ENCODE data around the gene CLEC16A.

The CLEC16A gene

DNA sequence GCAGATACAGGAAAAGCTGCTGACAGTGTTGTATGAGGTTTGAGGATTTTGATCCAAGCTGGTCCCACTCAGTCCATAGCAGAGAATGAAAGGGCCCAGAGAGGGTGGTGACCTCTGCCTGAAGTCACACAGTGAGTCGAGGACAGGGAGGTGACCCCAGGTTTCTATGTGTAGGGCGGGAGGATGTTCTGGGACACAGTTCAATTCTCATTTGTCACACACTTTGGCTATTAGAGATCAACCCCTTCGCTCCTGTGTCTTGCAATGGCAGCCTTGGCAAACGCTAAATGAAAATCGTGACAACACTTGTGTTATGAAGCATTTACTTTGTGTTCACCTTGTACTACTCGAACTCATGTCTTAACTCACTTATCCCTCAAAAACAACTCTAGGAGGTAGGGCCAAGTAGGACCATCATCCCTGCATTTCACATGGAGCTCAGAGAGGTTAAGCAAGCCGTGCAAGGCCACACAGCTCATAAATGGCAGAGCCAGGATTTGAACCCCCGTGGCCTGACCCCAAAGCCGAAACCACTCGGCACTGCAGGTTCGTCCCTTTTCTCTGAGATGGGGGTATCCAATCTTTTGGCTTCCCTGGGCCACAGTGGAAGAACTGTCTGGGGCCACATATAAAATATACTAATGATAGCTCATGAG lies 12.3 kb upstream of the CLEC16A start:
- no peak for DNase-seq (ENCODE audit: low read depth)
- TF ChIP-seq, protein P1, sequence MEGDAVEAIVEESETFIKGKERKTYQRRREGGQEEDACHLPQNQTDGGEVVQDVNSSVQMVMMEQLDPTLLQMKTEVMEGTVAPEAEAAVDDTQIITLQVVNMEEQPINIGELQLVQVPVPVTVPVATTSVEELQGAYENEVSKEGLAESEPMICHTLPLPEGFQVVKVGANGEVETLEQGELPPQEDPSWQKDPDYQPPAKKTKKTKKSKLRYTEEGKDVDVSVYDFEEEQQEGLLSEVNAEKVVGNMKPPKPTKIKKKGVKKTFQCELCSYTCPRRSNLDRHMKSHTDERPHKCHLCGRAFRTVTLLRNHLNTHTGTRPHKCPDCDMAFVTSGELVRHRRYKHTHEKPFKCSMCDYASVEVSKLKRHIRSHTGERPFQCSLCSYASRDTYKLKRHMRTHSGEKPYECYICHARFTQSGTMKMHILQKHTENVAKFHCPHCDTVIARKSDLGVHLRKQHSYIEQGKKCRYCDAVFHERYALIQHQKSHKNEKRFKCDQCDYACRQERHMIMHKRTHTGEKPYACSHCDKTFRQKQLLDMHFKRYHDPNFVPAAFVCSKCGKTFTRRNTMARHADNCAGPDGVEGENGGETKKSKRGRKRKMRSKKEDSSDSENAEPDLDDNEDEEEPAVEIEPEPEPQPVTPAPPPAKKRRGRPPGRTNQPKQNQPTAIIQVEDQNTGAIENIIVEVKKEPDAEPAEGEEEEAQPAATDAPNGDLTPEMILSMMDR (IDR thresholded peaks at IDR 0.05; ENCODE audit: low read depth, low read length, missing control alignments): no peak
- H3K4me3 ChIP-seq (ENCODE audit: low read depth, low read length): no peak overlapping the region

DNA sequence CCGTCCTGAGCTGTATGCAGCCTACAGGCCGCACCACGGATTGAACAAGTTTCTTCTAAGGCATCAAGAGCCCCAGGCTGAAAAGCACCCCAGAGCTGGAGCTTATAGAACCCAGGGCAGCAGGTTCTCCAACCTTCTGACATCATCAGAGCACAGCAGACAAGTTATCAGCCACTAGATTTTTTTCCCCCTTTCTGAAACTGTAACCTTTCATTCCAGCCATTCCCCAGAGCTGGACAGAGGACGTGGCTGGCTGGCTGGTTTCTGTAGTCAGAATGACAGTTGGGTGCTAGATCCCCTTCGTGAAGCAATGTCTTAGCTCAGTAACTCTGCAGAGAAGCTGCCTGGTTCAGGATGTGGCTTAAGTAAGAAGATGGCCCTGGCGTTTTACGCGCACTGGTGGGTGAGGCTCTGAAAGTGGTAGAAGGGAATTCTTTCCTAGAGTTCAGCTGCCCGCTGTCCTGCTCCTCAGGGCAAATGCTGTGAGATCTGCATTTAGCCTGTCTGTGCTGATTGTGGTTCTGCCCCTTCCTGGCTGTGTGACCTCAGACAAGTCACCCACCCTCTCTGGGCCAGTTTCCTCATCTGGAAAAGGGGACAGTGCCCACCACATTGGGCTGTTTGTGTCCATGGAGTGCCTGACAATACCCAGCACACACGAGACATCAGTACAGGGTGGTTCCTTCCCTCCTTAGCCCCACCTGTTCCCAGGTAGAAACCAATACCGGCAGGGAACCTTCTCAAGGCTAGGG lies 11.2 kb upstream of the CLEC16A start:
- no peak for DNase-seq (ENCODE audit: low read depth)
- TF ChIP-seq, protein P1 (IDR thresholded peaks at IDR 0.05; ENCODE audit: low read depth, low read length, missing control alignments): no peak
- H3K4me3 ChIP-seq (ENCODE audit: low read depth, low read length): no peak overlapping the region

DNA sequence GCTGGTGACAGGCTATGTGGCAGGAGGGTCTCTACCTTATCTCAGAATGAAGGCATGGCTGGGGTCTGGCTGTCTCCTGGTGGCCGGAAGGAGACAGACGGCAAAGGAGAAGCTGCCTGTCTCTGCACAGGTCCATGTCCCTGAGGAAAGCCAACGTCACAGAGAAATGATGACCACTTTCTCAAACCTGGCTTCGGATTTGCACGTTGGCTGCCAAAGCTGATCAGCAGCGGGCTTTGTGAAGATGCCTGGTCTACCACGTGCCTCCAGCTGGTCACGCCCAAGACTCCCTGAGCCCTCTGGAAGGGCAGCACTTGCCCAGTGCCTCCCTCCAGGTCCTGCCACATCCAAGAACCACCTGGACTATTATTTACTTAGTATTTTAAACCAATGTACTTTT lies 10.5 kb upstream of the CLEC16A start:
- no peak for DNase-seq (ENCODE audit: low read depth)
- H3K4me3 ChIP-seq (ENCODE audit: low read depth, low read length): no peak overlapping the region
- TF ChIP-seq, protein P1 (IDR thresholded peaks at IDR 0.05; ENCODE audit: low read depth, low read length, missing control alignments): no peak

DNA sequence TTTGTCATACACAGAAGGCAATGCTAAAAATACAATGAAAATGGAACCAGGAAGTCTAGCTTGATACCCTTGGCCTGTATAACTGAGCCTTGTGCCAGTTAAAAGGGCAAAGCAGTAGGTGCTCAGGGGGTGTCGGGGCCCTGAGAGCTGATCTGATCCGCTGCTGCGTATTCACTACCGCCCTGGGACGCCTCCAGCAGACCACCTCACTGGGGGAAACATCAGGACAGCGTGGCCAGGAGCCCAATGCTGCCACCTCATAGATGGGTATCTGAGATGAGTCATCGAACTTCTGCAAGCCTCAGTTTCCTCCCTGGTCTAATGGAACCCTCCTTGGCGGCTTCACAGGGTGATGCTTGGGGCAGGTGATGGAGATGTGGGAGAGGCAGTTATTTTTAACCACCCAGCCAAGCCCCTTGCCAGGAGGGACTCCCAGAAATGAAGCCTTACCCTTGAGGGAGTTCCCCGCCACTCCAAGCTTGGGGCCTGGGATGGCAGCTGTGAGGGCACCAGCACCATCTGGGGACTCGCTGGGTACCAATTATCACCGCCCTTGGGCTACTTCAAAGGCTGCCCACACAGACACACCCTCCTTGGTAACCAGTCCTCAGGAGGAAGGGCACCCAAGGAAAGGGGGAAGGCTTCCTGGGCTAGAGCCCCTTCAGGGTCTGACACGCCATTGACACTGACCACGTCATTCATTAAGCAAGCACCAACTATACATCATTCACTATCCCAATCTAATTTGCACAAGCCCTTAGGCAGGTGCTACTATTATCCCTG lies 9.8 kb upstream of the CLEC16A start:
- H3K4me3 ChIP-seq (ENCODE audit: low read depth, low read length): no peak overlapping the region
- TF ChIP-seq, protein P1 (IDR thresholded peaks at IDR 0.05; ENCODE audit: low read depth, low read length, missing control alignments): no peak
- DNase-seq (ENCODE audit: low read depth): no peak

DNA sequence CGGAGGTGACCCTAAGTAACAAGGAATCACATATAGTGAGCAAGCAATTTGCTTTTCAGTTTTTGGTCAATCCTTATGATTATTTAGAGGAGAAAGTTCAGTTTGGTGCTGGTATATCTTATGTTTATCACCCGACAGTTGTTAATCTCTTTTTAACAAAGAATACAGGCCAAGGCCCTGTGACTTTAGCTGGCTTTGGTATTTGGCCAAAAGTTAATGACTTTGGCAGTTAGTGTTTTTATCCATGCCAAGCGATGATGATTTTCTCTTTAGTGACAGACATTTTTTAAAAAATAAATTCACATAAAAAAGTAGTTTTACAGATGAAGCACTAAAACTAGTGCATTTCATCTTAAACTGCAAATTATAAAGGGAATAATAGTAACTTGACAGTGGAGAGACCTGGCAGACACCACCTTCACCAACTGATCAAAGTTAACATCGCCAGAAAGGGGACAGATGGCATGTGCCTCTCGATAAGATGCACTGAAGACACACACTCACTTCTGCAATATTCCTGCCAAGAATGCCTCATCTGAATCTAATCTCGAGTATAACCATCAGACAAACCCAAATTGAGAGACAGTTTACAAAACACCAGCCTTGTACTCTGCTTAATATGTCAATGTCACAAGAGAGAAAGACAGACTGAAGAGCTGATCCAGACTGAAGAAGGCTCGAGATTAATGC lies 9.0 kb upstream of the CLEC16A start:
- no peak for DNase-seq (ENCODE audit: low read depth)
- TF ChIP-seq, protein P1 (IDR thresholded peaks at IDR 0.05; ENCODE audit: low read depth, low read length, missing control alignments): no peak
- no peak overlapping the region for H3K4me3 ChIP-seq (ENCODE audit: low read depth, low read length)

DNA sequence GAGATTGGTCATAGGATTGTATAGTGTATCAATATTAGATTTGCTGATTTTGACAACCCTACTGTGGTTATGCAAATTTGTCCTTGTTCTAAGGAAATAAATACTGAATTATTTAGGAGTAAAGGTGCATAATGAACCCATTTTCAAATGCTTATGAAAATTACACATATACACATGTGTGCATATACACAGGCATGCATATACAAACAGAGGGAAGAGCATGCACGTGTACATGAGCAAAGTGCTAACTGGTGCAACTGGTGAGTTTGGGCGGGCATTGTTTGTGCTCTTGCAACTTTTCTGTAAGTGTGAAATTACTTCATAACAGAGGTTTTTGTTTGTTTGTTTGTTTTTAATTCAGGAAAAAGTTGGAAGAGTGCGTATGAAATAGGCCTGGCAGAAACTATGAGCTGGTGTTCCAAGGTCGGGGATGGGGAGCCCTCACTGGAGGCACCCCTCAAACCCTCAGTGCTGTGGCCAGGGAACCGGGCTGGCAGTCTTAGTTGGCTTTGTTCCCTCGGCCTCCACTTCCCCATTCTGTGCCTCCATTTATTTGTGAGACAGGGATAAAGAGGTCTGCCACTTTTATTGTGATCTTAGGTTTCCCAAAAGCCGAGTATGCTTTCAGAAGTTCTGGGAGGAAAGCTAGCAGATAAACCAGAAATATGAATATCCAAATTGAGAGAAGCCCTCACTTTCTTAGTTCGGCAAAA lies 7.9 kb upstream of the CLEC16A start:
- no peak overlapping the region for H3K4me3 ChIP-seq (ENCODE audit: low read depth, low read length)
- TF ChIP-seq, protein P1 (IDR thresholded peaks at IDR 0.05; ENCODE audit: low read depth, low read length, missing control alignments): no peak
- DNase-seq (ENCODE audit: low read depth): no peak
